Psoas muscle (tissue), 8 donors: ENCODE measurements around the gene KRR1. TPM values are rescaled to one million over a fixed set of nuclear protein-coding genes. Genes with fewer than 3 reads are reported as not detected.
"Not testable (repeated sequence)": the region's sequence is repeated elsewhere in the genome, so short reads cannot be mapped to it uniquely, and the experiment has no call there.

ENCODE experiments used
- ATAC-seq, 4 donors: fragments of 200-7000 bp; cut with Tn5 transposase; one replicate each; pipeline ENCODE4 v1.9.1; 2020; ENCODE audit warnings: moderate library complexity in 3 of 4, mild to moderate bottlenecking in 2 of 4
- DNase-seq, 2 donors: peaks; one replicate each; pipeline ENCODE4 v3.0.0-alpha.2; 2020
- H3K27ac ChIP-seq: fragments of 200-600 bp; one replicate; pipeline ENCODE4 v1.8.0; 2022
- H3K27me3 ChIP-seq, 3 donors: fragments of 200-600 bp in 1 of 3; one replicate each; pipeline versions ENCODE4 v1.6.1 to v1.8.0; 2013 to 2022; ENCODE audit warnings: low read length in 2 of 3, mild to moderate bottlenecking in 2 of 3, moderate library complexity in 1 of 3; ENCODE audit not compliant: insufficient read depth in 3 of 3
- H3K36me3 ChIP-seq, 2 donors: fragments of 200-600 bp in 1 of 2; one replicate each; pipeline versions ENCODE4 v1.6.1 to v1.8.0; 2013 to 2022; ENCODE audit warnings: low read depth in 1 of 2, mild to moderate bottlenecking in 1 of 2, moderate library complexity in 1 of 2; ENCODE audit not compliant: insufficient read depth in 1 of 2
- H3K4me1 ChIP-seq: fragments of 200-600 bp; one replicate; pipeline ENCODE4 v1.8.0; 2022
- H3K4me3 ChIP-seq: fragments of 200-600 bp; one replicate; pipeline ENCODE4 v1.8.0; 2022; ENCODE audit warnings: mild to moderate bottlenecking
- H3K9me3 ChIP-seq: fragments of 200-600 bp; one replicate; pipeline ENCODE4 v1.8.0; 2022
- CTCF ChIP-seq: fragments of 200-600 bp; IDR thresholded peaks from one replicate; pipeline ENCODE4 v1.8.0; 2022; ENCODE audit warnings: antibody characterized with exemption
- WGBS, 3 donors: extraction: QIAGEN DNeasy Blood & Tissue Kit; methylation state at CpG; one replicate each; pipeline versions ENCODE4 v1.1.6 to v1.1.7; 2013; 5-methylcytosine and 5-hydroxymethylcytosine counted together
- intact Hi-C, 2 donors: fragments of 100-400 bp; cut with DNase I; formaldehyde crosslinking; loops; one replicate each; pipeline versions ENCODE4 v1.11.0 to v1.14.2; 2022
- polyA plus RNA-seq, 3 donors: library from polyadenylated mRNA; stranded (reverse); fragments of 200-250 nt; gene quantifications; one replicate each; pipeline ENCODE4 v1.2.3, GENCODE V29; 2013
- total RNA-seq, 4 donors: library from RNA; stranded (reverse); fragmentation: NEBNext Ultra II Directional in 2 of 4; extraction: Animal tissue kit (Norgen Biotek cat#: 25700) in 2 of 4; gene quantifications; one replicate each; pipeline versions ENCODE4 v1.2.1 to v1.2.4, GENCODE V29; 2021 to 2023
- donor health status: healthy with polysubstance abuse.
- donor health status: DM: no; HTN: no; CAD: no; lungs with moderate emphysema.
- donor health status: Bipolar disorder and iron deficiency.
- donor health status: healthy.
- donor health status: DM: yes; HTN: yes; CAD: no.
- donor health status: DM: no; HTN: no; CAD: no.
- donor health status: DM: no; HTN: no; CAD: no.
- donor health status: DM: yes; HTN: yes; CAD: no.

Gene KRR1
- total and polyA plus RNA-seq, 7 donors: 15.7 to 64.9 (median 43.1) TPM

DNA sequence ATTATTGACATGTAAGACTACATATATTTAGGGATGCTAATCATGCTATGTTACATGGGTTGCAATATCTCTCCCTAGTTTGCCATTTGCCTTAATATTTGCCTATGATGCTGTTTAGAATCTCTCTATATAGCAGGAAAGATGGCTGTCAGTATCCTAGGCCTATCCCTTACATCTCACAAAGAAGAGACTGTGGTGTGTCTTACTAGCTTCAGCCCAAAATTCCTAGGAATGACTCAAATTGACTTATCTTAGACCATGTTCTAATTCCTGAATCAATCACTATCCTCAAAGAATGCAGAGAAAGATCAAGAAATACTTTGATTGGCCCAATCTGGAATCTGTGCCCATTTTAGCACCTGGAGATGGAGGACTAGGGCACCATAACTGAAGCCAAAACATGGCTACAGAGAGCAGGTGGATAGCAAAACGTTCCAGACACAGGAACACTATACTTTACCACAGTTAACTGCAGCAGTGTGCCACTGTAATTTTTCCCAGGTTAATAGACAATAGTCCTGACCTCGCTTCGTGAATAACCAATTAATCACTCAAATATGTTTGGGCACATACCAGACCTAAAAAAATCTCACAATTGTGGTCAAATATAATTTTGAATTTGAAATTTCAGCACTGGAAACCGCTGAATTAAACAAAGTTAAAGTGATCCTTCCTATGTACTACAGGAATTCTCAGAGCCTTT lies 63.6 kb downstream of the KRR1 start:
- 65 to 68% (median 66%) methylated on average over 4 of the region's 4 CpGs for WGBS, 3 donors
- Histone ChIP-seq H3K4me3 (no peak overlapping the region), H3K9me3 (no peaks in the 10 kb centered on the region), H3K27ac (no peak overlapping the region), H3K36me3 (no peaks in the 10 kb centered on the region), H3K4me1 (no peaks in the 10 kb centered on the region), H3K27me3 (no peaks in the 10 kb centered on the region)
- DNase-seq (no peak), ATAC-seq (no peak)
- no peak for TF ChIP-seq CTCF
- intact Hi-C loops: no loop called here

DNA sequence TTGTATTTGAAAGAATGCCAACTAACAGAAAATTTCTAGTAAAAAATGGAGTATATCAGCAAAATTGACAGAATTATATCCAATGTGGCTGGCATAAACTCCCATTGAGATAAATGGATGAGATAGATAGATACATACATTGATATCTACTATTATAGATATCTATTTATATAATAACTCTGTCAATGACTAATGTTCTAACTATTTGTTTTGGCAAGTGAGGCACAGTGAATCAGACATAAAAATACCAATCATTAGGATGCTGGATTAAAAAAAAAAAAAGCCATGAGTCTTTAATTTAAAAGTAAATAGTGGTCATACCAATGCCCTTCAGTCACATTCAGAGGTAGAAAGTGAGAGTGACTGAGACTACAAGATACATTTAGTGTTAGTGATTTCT lies 64.6 kb downstream of the KRR1 start:
- no peak overlapping the region for H3K4me3 ChIP-seq
- no peak for ATAC-seq
- intact Hi-C loops: no loop called here

GRCh38 chr12:75445137-75445507 lies 66.3 kb downstream of the KRR1 start:
- H3K9me3 ChIP-seq, DNase-seq, intact Hi-C loops, H3K4me3 ChIP-seq, H3K27ac ChIP-seq, ATAC-seq, H3K4me1 ChIP-seq, H3K27me3 ChIP-seq, H3K36me3 ChIP-seq: not testable (repeated sequence)
- WGBS, 3 donors: 70 to 79% (median 75%) methylated on average over 7 of the region's 7 CpGs

More for the DNA sequence above, 64.6 kb downstream of the KRR1 start:
- Histone ChIP-seq H3K36me3 (no peaks in the 10 kb centered on the region), H3K27ac (no peak overlapping the region), H3K9me3 (no peaks in the 10 kb centered on the region), H3K27me3 (no peaks in the 10 kb centered on the region), H3K4me1 (no peaks in the 10 kb centered on the region)
- TF ChIP-seq CTCF: no peak
- no peak for DNase-seq

- no peak for ATAC-seq
- intact Hi-C loops: no loop called here
- no peaks in the 10 kb centered on the region for H3K4me1 ChIP-seq
Measured at GRCh38 chr12:75444429-75445136, 66.8 kb downstream of the KRR1 start.

More at GRCh38 chr12:75444429-75445136, 66.8 kb downstream of the KRR1 start:
- Histone ChIP-seq H3K9me3 (no peaks in the 10 kb centered on the region), H3K36me3 (no peaks in the 10 kb centered on the region), H3K4me3 (no peak overlapping the region), H3K27ac (no peak overlapping the region), H3K27me3 (no peaks in the 10 kb centered on the region)
- no peak for TF ChIP-seq CTCF
- DNase-seq: no peak
- 71 to 77% (median 71%) methylated on average over 6 of the region's 6 CpGs for WGBS, 3 donors
